ENCODE results near the gene TES. TPM values are rescaled to one million over a fixed set of nuclear protein-coding genes. Genes with fewer than 3 reads are reported as not detected.

Gene TES
- total and polyA plus RNA-seq, 9 of the 15 experiments (the other 6 are each of a cell fraction or from before 2014, with no cell fraction given), result 20.7 to 61.6 (median 53.8) TPM

DNA sequence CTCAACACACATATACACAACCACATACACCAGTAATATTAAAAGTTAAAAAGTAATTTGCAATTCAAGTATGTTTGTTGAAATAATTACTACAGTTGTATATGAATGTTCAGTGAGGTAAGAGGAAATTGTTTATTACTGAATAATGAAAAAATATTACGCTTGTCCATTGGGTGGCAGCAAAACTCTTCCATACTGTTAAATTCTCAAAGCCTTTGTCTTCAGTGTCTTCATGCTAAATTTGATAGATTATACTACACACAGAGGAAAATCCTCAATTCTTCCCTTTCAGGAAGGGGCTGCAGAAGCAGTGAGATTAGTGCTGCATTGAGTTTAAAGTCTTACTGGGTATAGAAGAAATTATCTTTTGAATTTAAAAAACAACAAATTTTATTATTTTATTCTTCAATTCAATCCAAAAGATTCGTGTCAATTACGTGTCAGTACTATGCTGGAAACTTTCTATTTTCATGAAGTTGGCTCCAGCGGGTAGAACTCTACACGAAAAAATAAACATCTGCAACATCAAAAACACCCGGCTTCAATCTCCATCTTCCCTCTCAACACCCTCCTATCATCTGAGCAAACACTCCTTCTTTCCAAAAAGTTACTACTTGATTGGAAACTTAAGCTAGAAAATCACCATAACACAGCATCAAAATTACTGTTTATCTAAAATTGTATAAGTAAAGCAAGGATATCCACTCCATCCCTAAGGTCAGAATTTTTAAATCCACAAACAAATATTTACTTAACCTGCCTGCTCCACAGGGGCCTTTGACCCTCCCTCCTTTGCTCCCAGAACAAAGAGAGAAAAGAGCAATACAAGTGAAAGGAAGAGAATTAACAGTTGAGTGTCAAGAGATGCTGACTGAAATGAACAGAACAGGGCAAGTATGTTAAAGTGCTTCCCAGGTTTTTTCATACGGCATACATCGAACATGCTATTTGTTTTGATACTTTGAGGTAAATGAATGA, 37.0 kb upstream of the TES start (continued):
- TF ChIP-seq SP1 (CRISPR knock-in tag; IDR thresholded peaks at IDR 0.05) (no peak), GATA2 (CRISPR knock-in tag; IDR thresholded peaks at IDR 0.05) (no peak), ZBTB1 (CRISPR knock-in tag; IDR thresholded peaks at IDR 0.05; ENCODE audit: borderline replicate concordance, low read depth) (no peak), ZNF695 (CRISPR knock-in tag; IDR thresholded peaks at IDR 0.05) (no peak), REST (IDR thresholded peaks at IDR 0.05; ENCODE audit: borderline replicate concordance) (peak; percentile 82), REST (CRISPR knock-in tag; IDR thresholded peaks at IDR 0.05; ENCODE audit: low read depth) (no peak), FOXA3 (CRISPR knock-in tag; conservative IDR thresholded peaks at IDR 0.05 in 1 of 2, IDR thresholded peaks at IDR 0.05 in 1 of 2) (no peak), MECOM (CRISPR knock-in tag; IDR thresholded peaks at IDR 0.05) (0 out of 2 replicates have a peak, but pooled peaks have one; percentile 12), FOSL1 (tag; conservative IDR thresholded peaks at IDR 0.05) (no peak), TRIM28 (IDR thresholded peaks at IDR 0.05) (no peak), SMC3 (conservative IDR thresholded peaks at IDR 0.05; ENCODE audit: insufficient read depth, low read depth, low read length) (peak; percentile 81), RAD21 (CRISPR knock-in tag; conservative IDR thresholded peaks at IDR 0.05 in 1 of 2, IDR thresholded peaks at IDR 0.05 in 1 of 2) (peak; percentile 95 to 96), POLR3G (IDR thresholded peaks at IDR 0.05; ENCODE audit: extremely low read depth, insufficient read length, insufficient replicate concordance) (no peak)
- TF ChIP-seq, protein P1, sequence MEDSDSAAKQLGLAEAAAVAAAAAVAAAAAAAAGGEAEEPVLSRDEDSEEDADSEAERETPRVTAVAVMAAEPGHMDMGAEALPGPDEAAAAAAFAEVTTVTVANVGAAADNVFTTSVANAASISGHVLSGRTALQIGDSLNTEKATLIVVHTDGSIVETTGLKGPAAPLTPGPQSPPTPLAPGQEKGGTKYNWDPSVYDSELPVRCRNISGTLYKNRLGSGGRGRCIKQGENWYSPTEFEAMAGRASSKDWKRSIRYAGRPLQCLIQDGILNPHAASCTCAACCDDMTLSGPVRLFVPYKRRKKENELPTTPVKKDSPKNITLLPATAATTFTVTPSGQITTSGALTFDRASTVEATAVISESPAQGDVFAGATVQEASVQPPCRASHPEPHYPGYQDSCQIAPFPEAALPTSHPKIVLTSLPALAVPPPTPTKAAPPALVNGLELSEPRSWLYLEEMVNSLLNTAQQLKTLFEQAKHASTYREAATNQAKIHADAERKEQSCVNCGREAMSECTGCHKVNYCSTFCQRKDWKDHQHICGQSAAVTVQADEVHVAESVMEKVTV (CRISPR knock-in tag; IDR thresholded peaks at IDR 0.05), result peak; percentile 91
- TF ChIP-seq, protein P2, sequence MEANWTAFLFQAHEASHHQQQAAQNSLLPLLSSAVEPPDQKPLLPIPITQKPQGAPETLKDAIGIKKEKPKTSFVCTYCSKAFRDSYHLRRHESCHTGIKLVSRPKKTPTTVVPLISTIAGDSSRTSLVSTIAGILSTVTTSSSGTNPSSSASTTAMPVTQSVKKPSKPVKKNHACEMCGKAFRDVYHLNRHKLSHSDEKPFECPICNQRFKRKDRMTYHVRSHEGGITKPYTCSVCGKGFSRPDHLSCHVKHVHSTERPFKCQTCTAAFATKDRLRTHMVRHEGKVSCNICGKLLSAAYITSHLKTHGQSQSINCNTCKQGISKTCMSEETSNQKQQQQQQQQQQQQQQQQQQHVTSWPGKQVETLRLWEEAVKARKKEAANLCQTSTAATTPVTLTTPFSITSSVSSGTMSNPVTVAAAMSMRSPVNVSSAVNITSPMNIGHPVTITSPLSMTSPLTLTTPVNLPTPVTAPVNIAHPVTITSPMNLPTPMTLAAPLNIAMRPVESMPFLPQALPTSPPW (CRISPR knock-in tag; IDR thresholded peaks at IDR 0.05), result peak; percentile 25; the same call in 1 of the 2 replicates

All from K562 (cell line).